ENCODE results near the gene CHCHD3.

The CHCHD3 gene

GRCh38 chr7:133081599-133082389 lies at the start of gene CHCHD3:
TSS of gene CHCHD3 (minus strand) at chr7:133082090. CDS start at chr7:133081937, 153 bp downstream.
- DNase-seq = peak; percentile 96

GRCh38 chr7:133130166-133130565 lies 48.3 kb upstream of the CHCHD3 start:
- DNase-seq = no peak

GRCh38 chr7:133126422-133126821 lies 44.5 kb upstream of the CHCHD3 start:
- no peak for DNase-seq

GRCh38 chr7:133124974-133125373 lies 43.1 kb upstream of the CHCHD3 start:
- DNase-seq = no peak

GRCh38 chr7:133121175-133121844 lies 39.4 kb upstream of the CHCHD3 start:
- no peak for DNase-seq

- no peak for DNase-seq
Observed at GRCh38 chr7:133119067-133119466, 37.2 kb upstream of the CHCHD3 start.

- no peak for DNase-seq
Observed at GRCh38 chr7:133118261-133118660, 36.4 kb upstream of the CHCHD3 start.

- no peak for DNase-seq
Observed at GRCh38 chr7:133117452-133117851, 35.6 kb upstream of the CHCHD3 start.

- DNase-seq = no peak
Observed at GRCh38 chr7:133115596-133115995, 33.7 kb upstream of the CHCHD3 start.

- DNase-seq = no peak
Observed at GRCh38 chr7:133114519-133114918, 32.6 kb upstream of the CHCHD3 start.

- DNase-seq = no peak
Observed at GRCh38 chr7:133112976-133113375, 31.1 kb upstream of the CHCHD3 start.

GRCh38 chr7:133112335-133112734 lies 30.4 kb upstream of the CHCHD3 start:
- DNase-seq = no peak

GRCh38 chr7:133110312-133110711 lies 28.4 kb upstream of the CHCHD3 start:
- DNase-seq = no peak

- DNase-seq = no peak
Observed at GRCh38 chr7:133109816-133110215, 27.9 kb upstream of the CHCHD3 start.

- DNase-seq = no peak
Observed at GRCh38 chr7:133108023-133108422, 26.1 kb upstream of the CHCHD3 start.

GRCh38 chr7:133102276-133103060 lies 20.6 kb upstream of the CHCHD3 start:
- no peak for DNase-seq

GRCh38 chr7:133099633-133100286 lies 17.9 kb upstream of the CHCHD3 start:
- DNase-seq = no peak

GRCh38 chr7:133095119-133095671 lies 13.3 kb upstream of the CHCHD3 start:
- no peak for DNase-seq

- no peak for DNase-seq
Observed at GRCh38 chr7:133091943-133092464, 10.1 kb upstream of the CHCHD3 start.

- no peak for DNase-seq
Observed at GRCh38 chr7:133082390-133082766, 488 bp upstream of the CHCHD3 start.

- DNase-seq = peak; percentile 26
Observed at GRCh38 chr7:133081119-133081598, 731 bp downstream of the CHCHD3 start.

GRCh38 chr7:133079296-133079695 lies 2.6 kb downstream of the CHCHD3 start:
- DNase-seq = no peak

Measured in stimulated activated CD8-positive, alpha-beta memory T cell treated with anti-CD3 and anti-CD28 coated beads, Interleukin-4, amount 100 ng/mL, for 48 hours (primary cell).